ENCODE data around the gene EIF1. TPM values are rescaled to one million over a fixed set of nuclear protein-coding genes. Genes with fewer than 3 reads are reported as not detected.

EIF1 gene
- total RNA-seq, 2 experiments from 2014 or later: 145 to 659 TPM

GRCh38 chr17:41648411-41649195 is 40.1 kb upstream of the EIF1 start:
- TF ChIP-seq EZH2phosphoT487 (IDR thresholded peaks at IDR 0.05; ENCODE audit: borderline replicate concordance, low read depth, low read length) (no peak), CTCF (conservative IDR thresholded peaks at IDR 0.05; ENCODE audit: low read length) (peak; percentile 90)
- H3K4me2 ChIP-seq (ENCODE audit: low read length): peak overlapping the region; percentile 83
- intact Hi-C loops (cut with micrococcal nuclease; ENCODE audit: unreplicated experiment): loop anchor here (1.0 to 5.0 kb wide), 5 partner anchors 14 to 741 kb away; no protein-coding TSS in a partner anchor
- H3K9me2 ChIP-seq (ENCODE audit: insufficient read depth, low read length): no peaks in the 10 kb centered on the region
- H3K9me3 ChIP-seq (ENCODE audit: low read length): no peaks in the 10 kb centered on the region
- H4K20me1 ChIP-seq (ENCODE audit: insufficient read depth, low read length): no peaks in the 10 kb centered on the region
- peak overlapping the region; percentile 60 for H3K4me3 ChIP-seq (ENCODE audit: low read depth, low read length, poor library complexity, severe bottlenecking)
- no peak overlapping the region for H3K27ac ChIP-seq (ENCODE audit: low read depth, low read length, poor library complexity, severe bottlenecking)
- DNase-seq (ENCODE audit: low spot score): peak; percentile 88
- CTCF ChIA-PET (ENCODE audit: unreplicated experiment): interaction anchor here (0.6 to 2.9 kb wide), 11 partner anchors 9 to 1001 kb away, joined by 3 to 26 read pairs (median 5); partner anchors contain the start of gene SMARCE1
- no peaks in the 10 kb centered on the region for H3K79me2 ChIP-seq (ENCODE audit: insufficient read depth, low read depth, low read length)
- POLR2A ChIA-PET: interaction anchor here (0.7 to 1.0 kb wide), 4 partner anchors 17 to 1019 kb away, joined by 3 to 7 read pairs (median 4); no protein-coding TSS in a partner anchor
- no peaks in the 10 kb centered on the region for H3K36me3 ChIP-seq (ENCODE audit: insufficient read depth, low read length)
- no TSS peak for BruUV-seq (replicated peaks)
- H3K4me1 ChIP-seq (ENCODE audit: insufficient read depth, low read length, poor library complexity, severe bottlenecking): peaks cover 10% of the 10 kb centered on the region
- peak overlapping the region; percentile 89 for H2AFZ ChIP-seq (ENCODE audit: low read length)

GRCh38 chr17:41649923-41650519 is 38.7 kb upstream of the EIF1 start:
- TF ChIP-seq EZH2phosphoT487 (IDR thresholded peaks at IDR 0.05; ENCODE audit: borderline replicate concordance, low read depth, low read length): no peak
- TF ChIP-seq CTCF (conservative IDR thresholded peaks at IDR 0.05; ENCODE audit: low read length): no peak
- H4K20me1 ChIP-seq (ENCODE audit: insufficient read depth, low read length): no peaks in the 10 kb centered on the region
- no peaks in the 10 kb centered on the region for H3K9me2 ChIP-seq (ENCODE audit: insufficient read depth, low read length)
- H3K79me2 ChIP-seq (ENCODE audit: insufficient read depth, low read depth, low read length): no peaks in the 10 kb centered on the region
- POLR2A ChIA-PET: no interaction called here
- H3K4me3 ChIP-seq (ENCODE audit: low read depth, low read length, poor library complexity, severe bottlenecking): no peak overlapping the region
- BruUV-seq (replicated peaks): no TSS peak
- H3K9me3 ChIP-seq (ENCODE audit: low read length): no peaks in the 10 kb centered on the region
- no peaks in the 10 kb centered on the region for H3K36me3 ChIP-seq (ENCODE audit: insufficient read depth, low read length)
- no peak for DNase-seq (ENCODE audit: low spot score)
- H3K27ac ChIP-seq (ENCODE audit: low read depth, low read length, poor library complexity, severe bottlenecking): no peak overlapping the region
- peaks cover 10% of the 10 kb centered on the region for H3K4me1 ChIP-seq (ENCODE audit: insufficient read depth, low read length, poor library complexity, severe bottlenecking)
- no peak overlapping the region for H2AFZ ChIP-seq (ENCODE audit: low read length)
- no peak overlapping the region for H3K4me2 ChIP-seq (ENCODE audit: low read length)
- CTCF ChIA-PET (ENCODE audit: unreplicated experiment): interaction anchor here (2.1 to 2.9 kb wide), 2 partner anchors 13 to 16 kb away, joined by 20 to 26 read pairs; no protein-coding TSS in a partner anchor
- intact Hi-C loops (cut with micrococcal nuclease; ENCODE audit: unreplicated experiment): loop anchor here (5.0 kb wide), 2 partner anchors 153 to 743 kb away; no protein-coding TSS in a partner anchor

Measured in OCI-LY7 (cell line).